Forelimb muscle (tissue), 1 donor: ENCODE measurements around the gene SYNJ2. TPM values are rescaled to one million over a fixed set of nuclear protein-coding genes. Genes with fewer than 3 reads are reported as not detected.

ENCODE experiments used
- DNase-seq: peaks from one replicate; pipeline ENCODE4 v3.0.0-alpha.2; 2013; ENCODE audit warnings: low read depth
- polyA plus RNA-seq: library from polyadenylated mRNA; unstranded; fragments of 120-200 nt; gene quantifications from one replicate; pipeline ENCODE4 v1.2.1, GENCODE V29; 2013; ENCODE audit not compliant: insufficient read length

Gene SYNJ2
- polyA plus RNA-seq, 1 donor = 8.4 TPM

DNA sequence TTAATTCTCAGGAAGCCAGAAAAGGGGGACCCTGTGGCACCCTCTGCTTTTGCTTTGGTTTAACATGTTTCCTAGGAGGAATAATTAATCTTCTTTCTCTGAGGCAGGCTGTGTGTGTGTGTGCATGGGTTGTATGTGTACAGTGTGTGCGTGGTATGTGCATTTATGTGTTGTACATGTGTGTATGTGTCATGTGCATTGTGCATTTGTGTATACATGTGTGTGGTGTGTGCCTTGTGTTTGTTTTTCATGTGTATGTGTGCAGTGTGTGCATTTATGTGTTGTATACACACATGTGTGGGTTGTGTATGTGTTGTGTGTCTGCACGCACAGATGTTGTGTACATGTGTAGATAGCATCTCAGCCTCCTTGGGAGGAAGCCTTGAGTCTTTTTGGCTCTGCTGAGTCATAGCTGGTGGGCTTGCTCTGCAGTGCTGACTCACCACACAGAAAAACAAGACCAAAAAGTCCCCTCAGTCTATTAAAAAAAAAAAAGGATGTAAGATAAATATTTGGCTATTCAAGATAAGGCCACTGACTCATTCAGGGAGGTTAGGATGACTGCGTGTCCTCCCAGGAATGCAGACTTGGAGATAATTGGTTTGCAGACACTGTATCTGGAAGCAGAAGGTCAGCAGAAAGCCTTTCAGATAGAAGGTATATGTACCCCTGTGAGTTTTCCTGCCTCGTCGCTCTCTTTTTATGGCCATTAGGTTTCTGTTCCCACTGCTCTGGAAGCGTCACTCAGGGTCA lies 58.6 kb downstream of the SYNJ2 start:
- no peak for DNase-seq

DNA sequence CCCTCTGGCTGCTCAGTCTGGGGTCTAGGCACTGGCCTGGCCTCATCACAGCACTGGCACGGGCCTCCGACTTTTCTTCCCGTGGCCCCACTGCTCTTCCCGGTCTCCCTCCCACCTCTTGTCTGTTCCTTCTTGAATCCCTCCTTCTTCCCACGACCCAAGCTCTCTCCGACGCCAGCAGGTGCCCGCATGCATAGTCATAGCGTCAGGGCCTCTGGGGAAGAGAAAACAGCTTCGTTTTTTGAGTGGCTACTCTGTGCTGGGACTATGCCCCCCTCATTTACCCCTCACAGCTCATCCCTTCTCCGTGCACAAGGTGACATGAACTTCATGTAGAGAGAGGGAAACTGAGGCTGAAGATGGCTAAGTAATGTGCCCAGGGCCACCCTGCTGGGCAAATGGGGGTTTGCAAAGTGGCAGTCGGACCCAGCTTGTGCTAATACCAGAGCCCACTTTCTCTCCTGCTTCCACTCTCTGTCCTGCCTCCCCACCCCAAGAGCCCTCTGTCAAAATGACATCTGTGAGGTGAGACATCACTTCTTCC lies 59.2 kb downstream of the SYNJ2 start:
- no peak for DNase-seq

DNA sequence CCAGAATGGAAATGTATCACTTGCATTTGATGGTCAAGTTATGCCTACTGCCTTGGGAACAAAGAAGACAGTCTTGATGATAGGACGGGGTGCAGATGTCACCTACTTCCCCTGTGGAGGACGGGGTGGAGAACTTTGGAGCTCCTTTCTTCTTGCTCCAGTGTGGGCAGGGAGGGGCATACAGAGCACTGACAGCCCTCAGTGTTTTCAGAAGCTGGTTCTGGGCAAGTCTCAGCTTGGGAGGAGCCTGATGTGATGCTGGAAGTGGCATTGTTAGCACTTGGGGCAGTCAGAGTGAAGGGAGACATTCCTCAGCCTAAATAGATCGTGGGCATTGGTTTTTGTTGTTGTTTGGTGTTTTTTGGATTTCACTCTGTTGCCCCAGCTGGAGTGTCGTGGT lies 59.7 kb downstream of the SYNJ2 start:
- no peak for DNase-seq

DNA sequence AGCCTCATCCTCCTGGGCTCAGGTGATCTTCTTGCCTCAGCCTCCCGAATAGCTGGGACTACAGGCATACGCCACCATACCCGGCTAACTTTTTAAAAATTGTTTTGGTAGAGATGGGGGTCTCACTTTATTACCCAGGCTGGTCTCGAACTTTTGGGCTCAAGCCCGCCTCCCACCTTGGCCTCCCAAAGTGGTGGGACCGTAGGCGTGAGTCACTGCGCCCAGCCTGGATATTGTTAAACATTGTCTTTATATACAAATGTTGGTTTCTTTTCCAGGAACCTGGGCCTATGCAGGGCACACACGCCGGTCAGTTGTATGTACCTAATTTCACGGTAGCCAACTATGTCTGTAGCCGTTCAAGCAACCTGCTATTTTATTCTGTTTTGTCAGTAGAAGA lies 60.1 kb downstream of the SYNJ2 start:
- DNase-seq = no peak

DNA sequence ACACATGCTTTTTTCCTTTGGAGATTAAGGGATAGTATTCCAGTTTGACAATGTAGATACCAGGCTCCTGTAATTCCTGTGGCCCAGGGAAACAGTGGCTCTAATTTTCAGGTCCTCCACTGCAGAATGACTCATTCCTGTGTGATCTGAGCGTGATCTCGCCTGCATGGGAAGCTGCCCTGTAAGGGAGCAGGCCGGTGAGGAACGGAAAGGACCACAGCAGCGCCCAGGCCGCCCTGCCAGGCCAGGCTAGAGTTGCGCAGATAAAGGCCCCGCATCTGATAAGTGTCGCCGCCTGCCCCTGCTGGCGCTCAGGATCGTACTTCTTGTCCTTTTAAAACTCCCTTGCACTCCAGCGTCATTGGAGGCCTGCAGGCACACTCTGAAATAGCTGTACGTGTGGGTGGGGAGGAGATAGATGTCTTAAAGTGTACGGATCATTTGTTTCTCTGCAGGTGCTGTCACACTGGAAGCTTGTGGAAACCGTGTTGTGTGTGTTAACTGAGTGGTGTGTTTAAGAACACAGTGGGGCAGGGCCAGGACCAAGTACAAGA lies 60.7 kb downstream of the SYNJ2 start:
- DNase-seq = no peak

DNA sequence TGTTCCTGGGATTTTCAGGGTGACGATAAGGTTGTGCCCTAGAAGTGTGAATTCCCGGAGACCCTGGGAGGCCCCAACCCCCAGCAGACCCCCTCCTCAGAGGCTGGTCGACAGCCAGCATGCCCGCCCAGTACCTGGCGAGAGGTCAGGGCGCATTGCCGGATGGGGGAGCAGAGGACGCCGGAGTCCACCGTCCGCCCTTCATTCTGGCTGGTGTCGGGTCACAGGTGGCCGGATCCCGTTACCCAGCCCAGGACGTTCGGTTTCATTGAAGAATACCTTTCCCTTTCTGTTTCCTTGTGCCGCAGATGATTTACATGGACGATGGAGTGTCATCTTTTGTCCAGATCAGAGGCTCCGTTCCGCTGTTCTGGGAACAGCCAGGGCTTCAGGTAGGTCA lies 61.3 kb downstream of the SYNJ2 start:
- no peak for DNase-seq

DNA sequence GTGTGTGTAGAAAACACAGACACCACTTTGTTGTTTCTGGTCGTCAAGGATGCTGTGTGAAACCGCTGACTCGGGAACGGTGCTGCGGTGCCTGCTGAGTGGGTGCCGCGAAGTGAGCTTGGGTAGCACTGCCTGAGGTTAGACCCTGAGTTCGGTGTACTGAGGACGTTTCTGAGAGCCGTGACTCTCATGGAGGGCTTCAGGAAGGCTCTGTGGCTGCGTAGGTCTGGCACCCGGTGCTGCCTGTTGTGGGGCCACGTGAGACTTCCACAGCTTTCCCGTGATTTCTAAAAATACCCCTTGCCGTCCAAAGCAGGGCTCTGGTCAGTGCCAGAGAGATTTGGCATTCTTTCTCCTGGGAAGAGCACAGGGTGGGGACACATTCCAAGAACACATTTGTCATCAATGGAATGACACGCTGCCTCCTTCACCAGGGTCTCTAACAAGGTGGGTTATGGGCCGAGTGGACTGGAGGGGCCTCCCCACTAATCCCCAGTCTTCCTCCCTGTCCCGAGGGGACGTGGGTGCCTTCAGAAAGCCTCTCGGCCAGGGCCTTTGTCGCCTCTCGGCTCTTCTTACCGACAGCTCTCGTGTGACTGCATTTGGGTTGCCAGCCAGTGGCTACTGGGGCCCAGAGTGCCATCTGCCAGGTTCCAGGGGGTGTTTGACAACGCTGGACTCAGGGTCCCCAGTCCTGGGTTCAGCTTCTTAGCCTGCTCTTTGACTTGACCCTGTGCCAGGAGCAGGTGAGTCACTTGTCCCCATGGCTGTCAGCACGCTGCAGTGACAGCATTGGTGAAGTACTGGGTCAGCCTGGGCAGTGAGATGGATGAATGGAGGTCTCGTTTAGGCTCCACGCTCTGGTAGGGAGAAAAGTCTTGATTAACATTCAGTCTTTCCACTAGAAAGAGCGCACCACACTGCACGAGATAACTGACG lies 62.2 kb downstream of the SYNJ2 start:
- DNase-seq = no peak

DNA sequence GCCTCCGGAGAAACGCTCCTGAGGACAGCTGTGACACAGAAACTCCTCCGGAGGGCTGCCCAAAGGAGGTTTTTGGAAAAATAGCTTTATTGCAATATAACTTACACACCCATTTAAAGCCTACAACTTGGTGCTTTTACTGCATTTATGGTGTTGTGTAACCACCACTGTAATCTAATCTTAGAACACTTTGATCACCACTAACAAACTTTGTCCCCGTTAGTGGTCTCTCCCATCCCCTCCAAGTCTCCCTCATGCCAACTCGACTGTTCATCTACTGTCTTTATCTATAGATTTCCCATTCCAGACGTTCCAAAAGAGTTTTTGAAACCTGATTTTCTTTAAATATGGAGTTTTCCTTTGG lies 62.8 kb downstream of the SYNJ2 start:
- no peak for DNase-seq

DNA sequence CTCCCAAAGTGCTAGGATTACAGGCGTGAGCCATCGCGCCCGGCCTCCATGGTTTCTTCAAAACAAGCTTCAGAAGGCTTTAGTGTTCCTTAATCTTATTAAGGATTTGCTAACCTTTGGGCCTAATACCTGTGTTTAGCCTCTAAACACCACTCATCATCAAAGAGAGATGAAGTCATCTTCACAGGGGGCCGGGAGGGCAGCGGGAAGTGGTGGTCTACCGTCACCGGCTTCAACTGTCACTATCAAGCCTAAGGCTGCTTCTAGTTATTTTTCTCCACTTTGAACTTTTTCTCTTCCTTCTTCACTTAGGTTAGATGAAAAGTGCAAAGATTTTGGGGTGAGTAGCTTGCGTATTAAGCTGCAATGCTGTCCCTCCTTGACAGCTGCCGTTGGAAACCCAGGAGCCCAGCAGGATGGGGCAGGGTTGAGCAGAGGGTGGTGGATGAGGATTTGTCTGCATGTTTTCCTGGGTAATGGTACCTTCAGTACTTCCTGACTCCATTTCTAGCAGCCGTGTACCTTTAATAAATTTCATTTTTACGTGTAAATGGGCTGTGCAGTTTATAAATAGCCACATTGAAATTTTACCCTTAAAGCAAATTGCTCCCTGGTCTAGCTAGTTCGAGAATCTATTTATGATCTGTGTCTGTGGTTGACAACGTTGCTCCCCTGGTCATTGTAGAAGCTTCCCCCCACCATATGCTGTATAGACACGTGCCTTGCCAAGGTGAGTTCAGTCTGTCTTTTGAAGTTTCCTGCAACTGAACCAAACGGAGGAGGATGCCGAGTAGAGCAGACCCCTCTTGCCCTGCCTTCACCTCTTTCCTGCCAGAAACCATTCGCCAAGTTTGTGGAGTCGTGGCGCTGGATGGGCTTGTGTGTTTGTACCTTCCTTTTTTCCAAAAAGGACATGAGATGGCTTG lies 64.8 kb downstream of the SYNJ2 start:
- DNase-seq = no peak

DNA sequence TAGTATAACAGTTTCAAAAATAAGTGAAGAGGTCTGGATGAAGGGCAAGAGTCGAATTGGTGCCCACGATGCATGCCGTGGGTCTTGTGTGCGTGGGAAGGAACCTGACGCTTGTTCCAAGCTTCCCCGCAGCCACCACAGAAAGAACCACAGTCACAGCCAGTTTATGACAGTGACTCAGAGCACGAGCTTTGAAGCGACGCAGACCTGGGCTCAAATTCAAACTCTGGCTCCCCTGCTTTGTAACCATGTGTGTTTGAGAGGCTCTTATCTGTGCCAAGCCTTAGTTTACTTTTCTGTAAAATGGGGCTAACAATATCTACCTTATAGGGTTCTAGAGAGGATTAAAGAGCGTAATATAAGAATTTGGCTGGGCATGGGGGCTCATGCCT lies 65.5 kb downstream of the SYNJ2 start:
- DNase-seq = no peak

DNA sequence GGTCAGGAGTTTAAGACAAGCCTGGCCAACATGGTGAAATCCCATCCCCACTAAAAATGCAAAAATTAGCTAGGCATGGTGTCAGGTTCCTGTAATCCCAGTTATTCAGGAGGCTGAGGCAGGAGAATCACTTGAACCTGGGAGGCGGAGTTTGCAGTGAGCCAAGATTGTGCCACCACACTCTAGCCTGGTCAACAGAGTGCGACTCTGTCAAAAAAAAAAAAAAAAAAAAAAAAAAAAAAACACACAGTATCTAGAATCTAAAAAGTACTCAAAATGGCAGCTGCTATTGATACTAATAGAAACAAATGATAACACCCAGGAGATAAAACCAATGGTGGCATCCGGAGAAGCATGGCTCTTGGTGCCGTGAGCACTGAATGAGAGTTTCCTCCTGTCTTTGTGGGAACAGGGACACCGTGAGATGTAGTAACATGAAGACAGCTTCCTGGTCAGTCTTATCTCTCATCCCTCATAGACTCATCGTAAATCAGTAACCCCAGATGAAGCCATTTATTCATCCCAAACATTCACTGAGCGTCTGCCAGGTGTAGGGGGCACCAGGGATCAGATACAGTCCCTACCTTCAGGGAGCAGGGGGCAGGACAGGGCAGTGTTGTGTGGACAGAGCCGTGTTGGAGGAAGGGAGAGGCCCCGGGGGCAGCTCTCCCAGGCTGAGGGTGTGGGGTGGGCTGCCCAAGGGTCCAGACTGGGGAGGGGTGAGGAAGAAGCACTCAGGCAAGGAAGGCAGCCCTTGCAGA lies 66.1 kb downstream of the SYNJ2 start:
- no peak for DNase-seq

DNA sequence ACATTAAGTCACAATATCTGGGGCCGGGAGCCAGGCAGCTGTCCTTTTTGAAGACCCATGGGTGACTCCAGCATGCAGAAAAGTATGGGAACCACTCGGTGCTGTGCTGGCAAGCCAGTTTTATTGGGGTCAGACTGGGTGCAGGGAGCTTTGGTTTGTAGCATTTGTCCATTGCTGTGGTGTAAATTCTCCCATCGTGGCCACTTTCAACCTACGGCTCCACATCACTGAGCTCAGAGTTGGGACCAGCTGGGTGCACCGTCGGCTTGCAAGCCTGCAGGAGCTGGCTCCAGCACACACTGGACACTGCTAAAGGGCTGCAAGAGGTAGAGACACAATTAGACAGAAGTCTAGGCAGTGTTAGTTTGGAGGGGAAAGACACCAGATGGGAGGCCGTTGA lies 66.9 kb downstream of the SYNJ2 start:
- no peak for DNase-seq

DNA sequence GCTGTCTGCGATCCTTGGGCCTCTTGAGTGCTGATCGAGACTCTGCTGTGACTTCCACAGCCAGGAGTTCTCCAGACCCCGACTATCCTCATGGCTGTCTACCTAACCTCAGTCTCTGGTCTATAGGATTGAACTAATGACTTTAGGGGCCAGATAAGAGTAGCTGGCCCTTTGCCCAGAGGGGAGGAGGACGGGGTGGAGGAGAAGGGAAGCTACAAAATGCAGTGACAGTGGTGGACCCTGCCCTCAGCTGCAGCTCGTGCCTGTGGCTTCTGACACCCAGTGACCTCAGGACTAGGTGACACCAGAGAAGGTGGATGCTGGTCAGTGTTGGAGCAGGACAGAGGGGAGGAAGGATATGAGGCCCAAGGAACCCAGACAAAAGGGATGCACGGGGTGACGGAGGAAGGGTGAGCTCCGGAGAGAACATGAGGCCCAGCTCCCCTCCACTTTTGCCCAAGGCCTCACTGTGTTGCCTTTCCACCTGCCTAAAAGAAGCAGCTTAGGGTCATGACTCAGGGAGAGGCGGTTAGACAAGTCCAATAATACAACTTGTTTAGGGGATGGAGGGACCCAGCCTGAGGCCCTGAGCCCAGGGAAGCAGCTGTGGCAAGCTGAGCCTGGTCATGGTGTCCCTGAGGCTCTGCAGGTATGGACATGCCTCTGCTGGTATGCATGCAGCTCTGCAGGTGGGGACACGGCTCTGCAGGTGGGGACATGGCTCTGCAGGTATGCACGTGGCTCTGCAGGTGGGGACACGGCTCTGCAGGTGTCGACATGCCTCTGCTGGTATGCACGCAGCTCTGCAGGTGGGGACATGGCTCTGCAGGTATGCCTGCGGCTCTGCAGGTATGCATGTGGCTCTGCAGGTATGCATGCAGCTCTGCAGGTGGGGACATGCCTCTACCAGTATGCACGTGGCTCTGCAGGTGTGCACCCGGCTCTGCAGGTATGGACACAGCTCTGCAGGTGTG lies 67.7 kb downstream of the SYNJ2 start:
- DNase-seq = no peak

DNA sequence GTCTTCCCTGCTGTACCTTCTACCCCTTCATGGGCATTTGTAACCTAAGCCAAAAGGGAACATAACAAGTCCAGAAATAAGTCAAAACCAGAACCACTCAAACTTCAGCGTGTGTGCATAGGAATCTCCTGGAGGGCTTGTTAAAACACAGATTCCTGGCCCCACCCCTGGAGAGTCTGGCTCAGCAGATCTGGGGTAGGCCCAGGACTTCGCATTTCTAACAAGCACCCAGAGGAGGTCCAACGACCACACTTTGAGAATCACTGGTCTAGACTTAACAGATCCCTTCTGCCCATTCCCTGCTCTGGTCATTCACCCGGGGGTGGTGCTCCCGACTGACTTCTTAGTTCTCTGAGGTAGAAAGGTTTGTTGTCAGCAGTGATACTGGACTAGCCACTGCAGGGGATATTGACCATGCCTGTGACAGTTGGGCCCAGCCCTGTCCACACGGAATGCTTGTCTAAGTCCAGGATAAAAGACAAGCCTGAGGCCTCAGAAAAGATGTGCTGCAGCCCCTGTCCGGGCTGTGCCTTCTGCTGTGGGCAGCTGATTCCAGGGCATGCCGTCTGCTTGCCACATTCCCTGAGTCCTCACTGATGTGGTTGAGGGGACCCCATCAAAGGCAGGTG lies 68.6 kb downstream of the SYNJ2 start:
- DNase-seq = no peak

DNA sequence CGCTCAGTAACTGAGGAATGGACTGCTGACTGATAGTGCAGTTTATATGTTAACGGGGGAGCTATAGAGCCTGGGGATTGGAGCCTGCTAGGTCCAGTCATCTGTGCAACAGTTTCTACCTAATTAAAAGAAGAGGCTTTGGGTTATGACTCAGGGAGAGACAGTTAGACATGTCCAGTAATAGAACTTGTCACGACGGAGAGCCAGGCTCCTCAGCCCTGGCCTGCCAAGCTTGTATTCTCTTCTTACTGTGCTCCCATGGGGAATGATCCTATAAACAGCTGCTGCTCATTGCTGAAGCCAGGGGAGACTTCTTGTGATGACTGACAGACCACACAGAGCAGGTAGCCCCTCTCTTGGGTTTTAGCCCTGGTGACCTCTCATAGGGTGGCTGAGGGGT lies 69.3 kb downstream of the SYNJ2 start:
- DNase-seq = no peak

DNA sequence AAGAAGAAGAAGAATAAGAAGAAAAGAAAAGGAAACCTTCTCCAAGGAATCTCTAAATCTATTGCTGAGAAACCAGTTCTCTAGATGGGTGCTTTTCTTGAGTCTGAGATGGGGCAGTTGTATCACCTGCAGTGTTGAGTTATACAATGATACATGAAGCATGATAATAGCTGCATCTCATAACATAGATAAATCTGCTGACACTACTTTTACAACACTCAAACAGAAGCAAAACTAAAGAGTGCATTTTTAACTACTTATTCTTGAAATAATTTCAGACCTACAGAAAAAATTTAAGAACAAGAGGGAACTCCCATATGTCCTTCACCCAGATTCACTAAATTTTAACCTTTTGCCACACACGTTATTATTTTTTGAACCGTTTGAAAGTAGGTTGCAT lies 70.3 kb downstream of the SYNJ2 start:
- DNase-seq = no peak

DNA sequence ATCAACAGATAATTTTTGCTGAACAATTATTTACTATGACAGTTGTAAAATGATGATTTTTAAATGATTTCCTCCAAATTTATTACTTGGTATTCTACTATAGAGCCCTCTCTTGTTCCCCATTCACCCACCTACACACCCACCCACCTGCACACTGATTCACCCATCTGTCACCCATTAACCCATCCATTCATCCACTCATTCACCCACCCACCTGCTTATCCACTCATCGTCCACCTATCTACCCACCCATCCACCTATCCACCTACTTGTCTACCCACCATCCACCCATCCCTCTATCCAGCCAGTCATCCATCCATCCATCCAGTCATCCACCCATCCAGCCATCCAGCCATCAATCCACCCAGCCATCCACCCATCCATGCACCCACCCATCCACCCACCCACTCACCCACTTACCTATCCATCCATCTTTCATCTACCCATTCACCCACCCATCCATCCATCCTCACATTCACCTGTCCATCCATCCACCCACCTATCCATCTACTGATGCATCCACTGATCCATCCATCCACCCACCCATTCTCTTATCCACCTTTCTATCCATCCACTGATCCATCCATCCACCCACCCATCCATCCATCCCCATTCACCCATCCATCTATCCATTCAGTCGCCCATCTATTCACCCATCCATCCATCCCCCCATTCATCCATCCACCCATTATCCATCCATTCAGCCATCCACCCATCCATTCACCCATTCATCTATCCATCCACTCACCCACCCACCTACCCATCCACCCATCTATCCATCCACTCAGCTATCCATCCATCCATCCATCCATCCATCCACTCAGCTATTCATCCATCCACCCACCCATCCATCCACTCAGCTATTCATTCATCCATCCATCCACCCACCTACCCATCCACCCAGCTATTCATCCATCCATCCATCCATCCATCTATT lies 72.0 kb downstream of the SYNJ2 start:
- no peak for DNase-seq

DNA sequence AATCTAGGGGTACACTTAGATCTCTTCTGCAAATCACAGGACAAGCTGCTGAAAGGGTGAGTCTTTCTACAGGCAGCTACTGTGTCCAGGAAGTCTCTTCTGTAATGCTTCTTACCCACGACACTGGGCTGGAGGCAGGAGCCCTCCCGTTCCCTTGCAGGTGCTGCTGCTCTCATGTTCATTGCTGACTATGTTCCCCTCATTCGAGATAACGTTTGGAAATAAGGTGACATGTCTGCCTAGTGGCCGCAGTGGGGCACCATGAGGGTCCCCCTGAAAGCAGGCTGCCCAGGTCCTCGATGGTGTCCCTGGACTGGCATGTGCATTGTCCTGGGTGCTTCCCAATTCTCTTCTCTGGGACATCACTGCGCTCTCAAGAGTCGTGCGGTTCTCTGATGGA lies 74.7 kb downstream of the SYNJ2 start:
- no peak for DNase-seq
